GM19452 (cell line): ENCODE results near the gene PPP4R3A.
"Not testable (repeated sequence)": the region's sequence is repeated elsewhere in the genome, so short reads cannot be mapped to it uniquely, and the experiment has no call there.

Source experiments
- ATAC-seq: cut with Tn5 transposase; IDR thresholded peaks from one replicate; pipeline ENCODE4 v1.9.1; 2021; ENCODE audit not compliant: unreplicated experiment

Gene PPP4R3A

GRCh38 chr14:91444335-91445020, 65.6 kb downstream of the PPP4R3A start:
- ATAC-seq: no peak

DNA sequence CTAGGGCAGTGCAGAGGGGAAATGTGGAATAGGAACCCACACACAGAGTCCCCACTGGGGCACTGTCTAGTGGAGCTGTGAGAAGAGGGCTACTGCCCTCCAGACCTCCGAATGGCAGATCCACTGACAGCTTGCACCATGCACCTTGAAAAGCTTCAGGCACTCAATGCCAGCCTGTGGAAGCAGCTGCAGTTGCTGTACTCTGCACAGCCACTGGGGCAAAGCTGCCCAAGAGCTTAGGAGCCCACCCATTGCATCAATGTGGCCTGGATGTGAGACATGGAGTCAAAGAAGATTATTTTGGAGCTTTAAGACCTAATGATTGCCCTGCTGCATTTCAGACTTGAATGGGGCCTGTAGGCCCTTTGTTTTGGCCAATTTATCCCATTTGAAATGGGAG, 70.8 kb downstream of the PPP4R3A start:
- ATAC-seq: no peak

- ATAC-seq: no peak
Measured at GRCh38 chr14:91438845-91439244, 71.3 kb downstream of the PPP4R3A start.

- not testable (repeated sequence) for ATAC-seq
Measured at GRCh38 chr14:91436266-91436665, 73.8 kb downstream of the PPP4R3A start.

GRCh38 chr14:91429385-91429784, 80.7 kb downstream of the PPP4R3A start:
- no peak for ATAC-seq

GRCh38 chr14:91428931-91429330, 81.2 kb downstream of the PPP4R3A start:
- not testable (repeated sequence) for ATAC-seq

GRCh38 chr14:91425531-91425944, 84.6 kb downstream of the PPP4R3A start:
- ATAC-seq: not testable (repeated sequence)

DNA sequence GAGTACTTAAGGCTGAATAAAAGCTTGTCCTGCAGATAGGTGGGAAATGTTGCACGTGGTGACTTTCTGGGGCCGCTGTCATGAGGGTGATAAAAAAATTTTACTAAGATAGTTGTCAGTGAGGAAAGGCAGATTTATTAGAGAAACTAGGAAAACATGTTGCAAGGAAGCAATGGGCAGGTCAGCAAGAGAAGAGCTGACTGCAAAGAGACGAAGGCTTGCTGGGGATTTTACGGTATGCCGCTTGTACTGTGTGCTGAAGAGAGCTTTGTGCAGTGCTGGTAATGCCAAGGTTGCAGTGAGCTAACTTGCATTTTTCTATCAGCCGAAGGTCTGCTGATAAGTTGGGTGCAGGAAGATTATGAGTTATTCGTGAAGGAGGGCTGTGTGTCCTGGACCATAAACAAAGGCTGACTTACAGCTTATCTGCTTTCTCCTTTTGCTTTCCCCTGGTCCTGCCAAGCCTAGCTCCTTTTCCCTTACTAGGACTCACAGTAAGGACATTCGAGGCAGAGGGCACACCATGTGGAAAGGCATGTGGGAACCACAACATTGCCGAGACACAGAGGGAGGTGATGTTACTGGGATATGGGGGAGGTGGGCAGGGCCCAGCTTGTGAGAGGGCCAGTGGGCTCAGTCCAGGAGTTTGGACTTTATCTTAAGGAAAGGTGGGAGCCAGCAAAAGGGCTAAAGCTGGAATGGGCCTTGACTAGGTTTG, 85.1 kb downstream of the PPP4R3A start:
- ATAC-seq: no peak

DNA sequence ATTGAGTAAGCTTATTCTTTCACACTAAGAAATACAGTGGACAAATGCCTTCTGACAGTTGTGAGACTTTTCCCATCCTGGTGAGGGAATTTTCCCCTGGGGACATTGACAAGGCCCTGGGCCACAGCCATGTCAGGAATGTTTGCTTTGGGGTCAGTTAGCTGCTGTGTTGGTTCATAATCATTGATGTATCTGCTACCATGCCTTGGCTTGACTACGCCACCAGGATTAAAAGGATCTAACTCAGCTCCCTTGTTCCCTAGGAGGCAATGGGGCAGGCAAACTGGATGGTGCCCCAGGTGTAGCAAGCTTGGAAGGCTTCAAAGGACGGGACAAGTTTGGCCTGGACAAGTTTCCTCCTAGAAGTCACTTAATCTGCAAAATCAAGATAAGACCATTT, 89.4 kb downstream of the PPP4R3A start:
- no peak for ATAC-seq

- no peak for ATAC-seq
Measured at GRCh38 chr14:91419451-91419850, 90.7 kb downstream of the PPP4R3A start.

DNA sequence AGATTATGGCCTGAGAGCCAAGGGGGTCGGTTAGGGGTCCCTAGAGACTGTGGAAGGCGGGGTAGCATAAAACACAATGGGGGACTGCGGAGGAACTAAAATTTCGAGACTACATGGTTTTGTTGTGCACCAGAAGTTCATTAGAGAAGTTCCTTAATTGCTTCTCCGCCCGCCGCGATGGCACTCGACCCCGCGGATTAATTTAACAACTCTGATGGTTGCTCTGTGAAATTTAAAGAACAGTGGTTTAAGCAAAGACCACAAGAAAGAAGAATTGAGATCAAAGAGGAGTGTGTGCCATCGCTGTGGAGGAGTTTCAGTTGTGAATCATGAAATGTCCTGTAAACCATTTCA, 91.1 kb downstream of the PPP4R3A start:
- no peak for ATAC-seq

DNA sequence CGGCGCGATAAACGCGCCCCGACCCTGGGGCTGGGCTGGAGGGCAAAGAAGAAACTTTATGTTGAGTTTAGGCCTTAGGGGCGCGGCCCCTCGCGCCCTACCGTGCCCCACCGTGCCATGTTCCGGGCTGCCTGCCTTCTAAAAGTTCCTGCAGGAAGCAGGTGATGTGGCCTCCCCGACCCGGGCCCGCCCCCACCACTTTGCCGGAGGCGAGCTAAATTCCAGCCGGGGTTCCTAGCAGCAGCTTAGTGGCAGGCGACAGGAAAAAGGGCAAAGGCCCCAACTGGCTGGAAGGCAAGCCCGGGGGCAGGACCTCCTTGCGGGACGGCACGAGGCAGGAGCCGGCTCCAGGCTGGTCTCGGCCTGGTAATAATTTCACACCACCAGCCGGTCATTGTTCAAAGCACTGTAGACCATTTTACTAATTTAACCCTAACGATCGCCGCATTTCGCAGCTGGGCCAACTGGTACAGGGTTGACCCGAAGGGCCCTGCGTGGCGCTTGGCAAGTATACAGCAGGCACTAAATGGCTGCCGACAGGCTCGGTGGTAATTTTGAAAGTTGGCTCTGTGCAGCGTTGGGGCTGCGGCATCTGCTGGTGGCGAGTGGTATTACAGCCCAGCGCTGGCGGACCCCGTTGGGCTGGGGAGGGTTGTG, 91.6 kb downstream of the PPP4R3A start:
- no peak for ATAC-seq

GRCh38 chr14:91417983-91418386, 92.1 kb downstream of the PPP4R3A start:
- peak; percentile 32 for ATAC-seq

GRCh38 chr14:91417120-91417982, 92.8 kb downstream of the PPP4R3A start, which contains the start of gene CCDC88C:
CCDC88C (minus strand) TSS chr14:91417820; CDS start chr14:91417690, 130 bp downstream.
- ATAC-seq: peak; percentile 55

GRCh38 chr14:91416744-91417119, 93.4 kb downstream of the PPP4R3A start:
- ATAC-seq: no peak

DNA sequence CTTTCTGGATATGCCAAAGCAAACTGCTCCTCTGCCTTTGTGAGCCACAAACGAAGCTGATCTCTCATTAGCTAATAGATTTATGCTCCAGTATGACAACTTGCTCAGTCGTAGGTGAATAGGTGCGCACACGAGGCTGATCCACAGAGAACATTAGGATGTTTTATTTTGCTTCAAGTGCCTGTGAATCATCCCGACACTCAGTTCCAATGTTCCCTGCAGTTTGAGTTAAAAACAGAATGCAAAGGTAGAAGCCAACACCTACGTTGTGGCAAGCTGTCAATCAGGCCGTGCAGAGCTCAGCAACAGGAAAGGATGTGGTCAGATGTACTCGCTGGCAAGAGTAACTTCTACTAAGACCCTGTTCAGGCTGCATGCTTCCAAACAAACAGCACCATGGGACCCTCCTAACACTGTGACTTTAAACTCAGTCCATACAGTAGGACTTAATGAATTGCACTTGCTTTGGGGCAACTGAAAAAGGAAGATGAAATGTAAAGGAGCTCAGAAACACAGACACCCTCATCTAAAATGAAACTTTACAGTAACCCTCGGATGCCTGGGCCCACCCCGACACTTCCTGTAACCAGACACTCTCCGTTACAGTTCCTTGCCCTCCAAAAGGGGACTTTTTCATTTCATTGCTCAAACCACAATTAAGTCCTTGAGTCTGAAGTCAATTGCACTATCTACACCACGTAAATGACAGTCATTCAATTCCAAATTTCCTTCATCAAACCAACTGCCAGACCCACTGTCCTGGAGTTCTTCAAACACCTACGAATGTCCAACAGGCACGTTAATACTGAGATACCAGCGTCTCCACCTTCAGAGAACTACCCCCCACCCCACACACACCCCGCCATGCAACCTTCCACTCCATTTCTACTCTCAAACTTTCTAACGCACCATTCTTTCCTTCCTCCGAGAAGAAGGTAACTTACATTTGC, 94.0 kb downstream of the PPP4R3A start:
- peak; percentile 61 for ATAC-seq

- no peak for ATAC-seq
Measured at GRCh38 chr14:91414475-91414833, 95.7 kb downstream of the PPP4R3A start.

DNA sequence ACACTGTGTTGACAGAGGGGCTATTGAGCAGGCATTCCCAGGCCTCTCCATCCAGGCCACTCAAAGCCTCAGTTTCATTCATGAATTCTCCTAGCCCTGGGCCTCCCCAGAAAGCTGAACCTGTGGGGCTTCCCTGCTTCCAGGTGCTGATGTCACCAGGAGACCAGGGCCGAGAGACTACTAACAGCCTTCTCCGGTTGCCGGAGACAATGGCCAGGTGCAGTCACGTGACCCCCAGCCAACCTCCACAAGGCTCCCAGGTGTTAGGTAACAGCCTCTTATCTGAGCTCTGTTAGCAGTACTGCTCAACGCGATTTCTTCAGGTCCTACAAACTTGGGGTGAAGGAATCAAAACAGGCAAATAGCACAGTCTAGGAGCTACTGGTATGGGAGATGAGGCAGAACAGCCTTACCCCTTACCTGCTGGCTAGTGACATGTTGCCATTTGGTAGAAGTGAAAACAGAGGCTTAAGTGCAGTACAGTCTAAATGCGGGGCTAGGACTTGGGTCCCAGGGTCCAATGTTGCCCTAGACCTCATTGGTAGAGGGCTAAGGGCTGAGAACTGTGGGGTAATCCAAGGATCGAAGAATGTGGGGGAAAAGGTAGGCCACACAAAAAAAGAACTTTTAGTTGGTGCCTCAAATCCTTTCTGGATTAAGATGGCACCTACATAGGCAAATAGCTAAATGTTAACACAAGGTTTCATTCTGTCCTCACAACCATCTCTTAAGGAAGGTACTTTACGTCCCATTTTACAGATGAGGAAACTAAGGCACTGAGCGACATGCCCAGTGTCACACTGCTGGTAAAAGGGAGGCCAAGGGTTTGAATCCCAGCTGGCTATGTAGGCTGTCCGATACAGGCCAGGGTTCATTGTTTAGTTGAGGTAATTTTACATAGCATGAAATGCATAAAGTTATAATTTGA, 96.3 kb downstream of the PPP4R3A start:
- no peak for ATAC-seq

GRCh38 chr14:91412939-91413338, 97.2 kb downstream of the PPP4R3A start:
- ATAC-seq: no peak
